ENCODE measurements around the gene ZNF227. TPM values are rescaled to one million over a fixed set of nuclear protein-coding genes. Genes with fewer than 3 reads are reported as not detected.

Gene ZNF227
- total and polyA plus RNA-seq, 7 donors = 2.5 to 15.0 (median 10.9) TPM

DNA sequence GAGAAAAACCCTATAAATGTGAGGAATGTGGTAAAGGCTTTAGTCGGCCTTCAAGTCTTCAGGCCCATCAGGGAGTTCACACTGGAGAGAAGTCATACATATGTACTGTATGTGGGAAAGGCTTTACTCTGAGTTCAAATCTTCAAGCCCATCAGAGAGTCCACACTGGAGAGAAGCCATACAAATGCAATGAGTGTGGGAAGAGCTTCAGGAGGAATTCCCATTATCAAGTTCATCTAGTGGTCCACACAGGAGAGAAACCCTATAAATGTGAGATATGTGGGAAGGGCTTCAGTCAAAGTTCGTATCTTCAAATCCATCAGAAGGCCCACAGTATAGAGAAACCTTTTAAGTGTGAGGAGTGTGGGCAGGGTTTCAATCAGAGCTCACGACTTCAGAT is 35.7 kb upstream of the ZNF227 start:
- intact Hi-C loops (cut with DNase I) = no loop called here
- peaks cover 39 to 79% (median 68%) of the 10 kb centered on the region in 4 donors for H3K9me3 ChIP-seq
- no peaks in the 10 kb centered on the region for H3K4me1 ChIP-seq
- DNase-seq = no peak
- H3K4me3 ChIP-seq = no peak overlapping the region
- 98% methylated on average over 3 of the region's 3 CpGs for WGBS, 2 donors
- H3K36me3 ChIP-seq = peaks cover 51 to 59% (median 54%) of the 10 kb centered on the region in 4 donors
- H3K27ac ChIP-seq = no peak overlapping the region
- TF ChIP-seq EP300 (IDR thresholded peaks at IDR 0.05) (no peak), POLR2AphosphoS5 (IDR thresholded peaks at IDR 0.05) (no peak), POLR2A (IDR thresholded peaks at IDR 0.05) (no peak)
- TF ChIP-seq, protein P1, sequence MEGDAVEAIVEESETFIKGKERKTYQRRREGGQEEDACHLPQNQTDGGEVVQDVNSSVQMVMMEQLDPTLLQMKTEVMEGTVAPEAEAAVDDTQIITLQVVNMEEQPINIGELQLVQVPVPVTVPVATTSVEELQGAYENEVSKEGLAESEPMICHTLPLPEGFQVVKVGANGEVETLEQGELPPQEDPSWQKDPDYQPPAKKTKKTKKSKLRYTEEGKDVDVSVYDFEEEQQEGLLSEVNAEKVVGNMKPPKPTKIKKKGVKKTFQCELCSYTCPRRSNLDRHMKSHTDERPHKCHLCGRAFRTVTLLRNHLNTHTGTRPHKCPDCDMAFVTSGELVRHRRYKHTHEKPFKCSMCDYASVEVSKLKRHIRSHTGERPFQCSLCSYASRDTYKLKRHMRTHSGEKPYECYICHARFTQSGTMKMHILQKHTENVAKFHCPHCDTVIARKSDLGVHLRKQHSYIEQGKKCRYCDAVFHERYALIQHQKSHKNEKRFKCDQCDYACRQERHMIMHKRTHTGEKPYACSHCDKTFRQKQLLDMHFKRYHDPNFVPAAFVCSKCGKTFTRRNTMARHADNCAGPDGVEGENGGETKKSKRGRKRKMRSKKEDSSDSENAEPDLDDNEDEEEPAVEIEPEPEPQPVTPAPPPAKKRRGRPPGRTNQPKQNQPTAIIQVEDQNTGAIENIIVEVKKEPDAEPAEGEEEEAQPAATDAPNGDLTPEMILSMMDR (IDR thresholded peaks at IDR 0.05) = no peak
- H3K27me3 ChIP-seq = no peaks in the 10 kb centered on the region

DNA sequence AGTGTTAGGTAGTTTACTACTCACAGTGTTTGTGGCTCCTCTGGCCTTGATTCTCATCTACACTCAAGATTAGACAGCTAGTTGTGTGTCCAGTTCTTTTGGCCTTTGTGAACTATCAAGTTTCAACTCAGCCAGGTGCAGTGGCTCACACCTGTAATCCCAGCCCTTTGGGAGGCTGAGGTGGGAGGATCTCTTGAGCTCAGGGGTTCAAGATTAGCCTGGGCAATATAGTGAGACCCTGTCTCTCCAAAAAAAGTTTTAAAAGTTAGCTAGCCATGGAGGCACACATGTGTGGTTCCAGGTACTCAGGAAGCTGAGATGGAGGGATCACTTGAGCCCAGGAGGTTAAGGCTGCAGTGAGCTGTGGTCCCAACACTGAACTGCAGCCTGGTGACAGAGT is 31.4 kb upstream of the ZNF227 start:
- H3K4me3 ChIP-seq = no peak overlapping the region
- H3K27ac ChIP-seq = no peak overlapping the region
- H3K27me3 ChIP-seq = no peaks in the 10 kb centered on the region
- DNase-seq = no peak
- TF ChIP-seq POLR2AphosphoS5 (IDR thresholded peaks at IDR 0.05) (no peak), EP300 (IDR thresholded peaks at IDR 0.05) (no peak), POLR2A (IDR thresholded peaks at IDR 0.05) (no peak)
- TF ChIP-seq, protein P1 (IDR thresholded peaks at IDR 0.05) = no peak
- peaks cover 29 to 64% (median 44%) of the 10 kb centered on the region in 4 donors for H3K9me3 ChIP-seq
- H3K4me1 ChIP-seq = no peaks in the 10 kb centered on the region
- H3K36me3 ChIP-seq = peaks cover 9 to 16% (median 11%) of the 10 kb centered on the region in 4 donors
- intact Hi-C loops (cut with DNase I) = no loop called here

DNA sequence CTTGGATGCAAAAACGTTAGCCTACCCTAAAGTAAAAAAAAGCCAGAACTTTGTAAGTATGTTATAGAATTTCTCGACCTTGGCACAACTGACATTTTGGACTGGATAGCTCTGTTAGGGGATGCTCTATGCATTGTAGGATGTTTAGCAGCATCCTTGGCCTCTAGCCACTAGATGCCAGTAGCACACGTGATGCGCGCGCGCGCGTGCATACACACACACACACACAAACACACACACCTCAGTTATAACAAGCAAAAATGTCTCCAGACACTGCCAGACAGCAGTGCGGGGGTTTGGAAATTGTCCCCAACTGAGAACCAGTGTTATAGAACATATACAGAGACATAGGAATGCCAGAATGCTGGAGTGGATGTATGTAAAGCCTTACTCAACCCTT is 30.2 kb upstream of the ZNF227 start:
- Histone ChIP-seq H3K4me1 (no peaks in the 10 kb centered on the region), H3K9me3 (peaks cover 19 to 52% (median 32%) of the 10 kb centered on the region in 4 donors), H3K4me3 (no peak overlapping the region), H3K27me3 (no peaks in the 10 kb centered on the region), H3K36me3 (peaks cover 0 to 4% (median under 1%) of the 10 kb centered on the region in 4 donors), H3K27ac (no peak overlapping the region)
- WGBS, 2 donors = 86 to 90% methylated on average over 10 of the region's 10 CpGs
- intact Hi-C loops (cut with DNase I) = no loop called here
- no peak for TF ChIP-seq POLR2AphosphoS5 (IDR thresholded peaks at IDR 0.05)
- TF ChIP-seq, protein P1 (IDR thresholded peaks at IDR 0.05) = no peak
- TF ChIP-seq EP300 (IDR thresholded peaks at IDR 0.05) = no peak
- no peak for TF ChIP-seq POLR2A (IDR thresholded peaks at IDR 0.05)
- no peak for DNase-seq

DNA sequence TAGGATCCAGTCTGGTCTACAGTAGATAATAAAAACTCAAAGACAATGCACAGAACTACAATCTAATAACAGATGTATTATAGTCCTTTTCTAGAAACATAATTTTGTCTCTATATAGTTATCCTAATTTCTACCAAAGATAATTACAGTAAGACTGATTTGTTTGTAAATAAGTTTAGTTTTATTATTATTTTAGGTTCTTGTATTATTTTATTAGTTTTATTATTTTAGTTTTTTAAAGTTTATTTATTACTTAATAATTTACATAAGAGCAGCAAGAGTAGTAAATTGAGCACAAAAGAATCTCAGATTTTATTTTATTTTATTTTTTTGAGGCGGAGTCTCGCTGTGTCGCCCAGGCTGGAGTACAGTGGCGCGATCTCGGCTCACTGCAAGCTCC is 22.3 kb upstream of the ZNF227 start:
- intact Hi-C loops (cut with DNase I) = no loop called here
- Histone ChIP-seq H3K4me1 (no peaks in the 10 kb centered on the region), H3K36me3 (no peaks in the 10 kb centered on the region), H3K27me3 (no peaks in the 10 kb centered on the region), H3K4me3 (no peak overlapping the region), H3K9me3 (peaks cover 0 to 11% (median 0%) of the 10 kb centered on the region in 4 donors), H3K27ac (no peak overlapping the region)
- no peak for DNase-seq
- TF ChIP-seq EP300 (IDR thresholded peaks at IDR 0.05) = no peak
- TF ChIP-seq POLR2A (IDR thresholded peaks at IDR 0.05) = no peak
- TF ChIP-seq, protein P1 (IDR thresholded peaks at IDR 0.05) = no peak
- TF ChIP-seq POLR2AphosphoS5 (IDR thresholded peaks at IDR 0.05) = no peak
- 97% methylated on average over 6 of the region's 6 CpGs for WGBS, 2 donors

DNA sequence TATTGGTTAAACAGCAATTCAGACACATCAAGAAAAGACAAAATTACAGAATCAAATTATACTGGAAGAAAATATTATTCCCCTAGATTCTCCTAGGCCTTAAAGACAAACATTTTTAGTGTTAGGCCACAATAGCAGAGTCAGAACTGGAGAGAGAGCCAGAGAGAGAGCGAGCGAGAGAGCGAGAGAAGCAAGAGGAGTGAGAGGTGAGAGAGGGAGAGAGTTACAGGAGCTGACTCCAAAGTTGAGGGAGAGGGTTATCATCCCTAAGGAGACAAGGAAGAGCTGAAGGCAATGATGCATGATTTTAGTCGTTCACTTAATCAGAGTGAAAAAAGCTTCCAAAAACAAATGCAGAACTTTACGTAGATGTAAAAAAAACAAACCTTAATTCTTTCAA is 20.2 kb upstream of the ZNF227 start:
- DNase-seq = no peak
- Histone ChIP-seq H3K27me3 (no peaks in the 10 kb centered on the region), H3K4me1 (no peaks in the 10 kb centered on the region), H3K27ac (no peak overlapping the region), H3K4me3 (no peak overlapping the region), H3K36me3 (no peaks in the 10 kb centered on the region), H3K9me3 (peaks cover 0 to 11% (median 2%) of the 10 kb centered on the region in 4 donors)
- intact Hi-C loops (cut with DNase I) = no loop called here
- no peak for TF ChIP-seq POLR2A (IDR thresholded peaks at IDR 0.05)
- TF ChIP-seq EP300 (IDR thresholded peaks at IDR 0.05) = no peak
- TF ChIP-seq, protein P1 (IDR thresholded peaks at IDR 0.05) = no peak
- no peak for TF ChIP-seq POLR2AphosphoS5 (IDR thresholded peaks at IDR 0.05)
- 75 to 81% methylated on average over 5 of the region's 5 CpGs for WGBS, 2 donors

Data from sigmoid colon (tissue), 7 donors.